ENCODE data around the gene NAALAD2.
"Not testable (repeated sequence)": the region's sequence is repeated elsewhere in the genome, so short reads cannot be mapped to it uniquely, and the experiment has no call there.

Gene NAALAD2

GRCh38 chr11:90204407-90204806 lies 69.9 kb downstream of the NAALAD2 start:
- no peaks in the 10 kb centered on the region for H3K4me1 ChIP-seq
- H3K36me3 ChIP-seq (ENCODE audit: control insufficient read depth, insufficient read depth, low read length), result no peaks in the 10 kb centered on the region
- H2AFZ ChIP-seq, result no peak overlapping the region
- no peak overlapping the region for H3K4me2 ChIP-seq (ENCODE audit: low read length)
- H3K4me3 ChIP-seq (ENCODE audit: low read depth, low read length), result no peak overlapping the region
- no peaks in the 10 kb centered on the region for H3K27me3 ChIP-seq (ENCODE audit: control insufficient read depth, insufficient read depth, low read length)
- TF ChIP-seq CTCF (IDR thresholded peaks at IDR 0.05), result no peak
- no peak overlapping the region for H3K9ac ChIP-seq
- H3K79me2 ChIP-seq, result no peaks in the 10 kb centered on the region
- no peaks in the 10 kb centered on the region for H3K9me3 ChIP-seq (ENCODE audit: control insufficient read depth, low read length)
- no peak overlapping the region for H3K27ac ChIP-seq

- Histone ChIP-seq H3K27me3 (ENCODE audit: control insufficient read depth, insufficient read depth, low read length) (no peaks in the 10 kb centered on the region), H3K27ac (no peak overlapping the region), H3K9me3 (ENCODE audit: control insufficient read depth, low read length) (no peaks in the 10 kb centered on the region), H2AFZ (no peak overlapping the region), H3K4me1 (no peaks in the 10 kb centered on the region), H3K79me2 (no peaks in the 10 kb centered on the region), H3K36me3 (ENCODE audit: control insufficient read depth, insufficient read depth, low read length) (no peaks in the 10 kb centered on the region), H3K4me2 (ENCODE audit: low read length) (no peak overlapping the region), H3K9ac (no peak overlapping the region), H3K4me3 (ENCODE audit: low read depth, low read length) (no peak overlapping the region)
- TF ChIP-seq CTCF (IDR thresholded peaks at IDR 0.05), result peak; percentile 74
These were observed 70.6 kb downstream of the NAALAD2 start for GRCh38 chr11:90204832-90205646.

GRCh38 chr11:90207992-90208391 lies 73.5 kb downstream of the NAALAD2 start:
- not testable (repeated sequence) for H3K9me3 ChIP-seq (ENCODE audit: control insufficient read depth, low read length); H3K27me3 ChIP-seq (ENCODE audit: control insufficient read depth, insufficient read depth, low read length); H3K9ac ChIP-seq; H3K4me1 ChIP-seq; H3K4me3 ChIP-seq (ENCODE audit: low read depth, low read length); H3K27ac ChIP-seq; H3K36me3 ChIP-seq (ENCODE audit: control insufficient read depth, insufficient read depth, low read length); H3K4me2 ChIP-seq (ENCODE audit: low read length); H3K79me2 ChIP-seq; H2AFZ ChIP-seq

GRCh38 chr11:90208857-90209256 lies 74.4 kb downstream of the NAALAD2 start:
- no peak overlapping the region for H3K4me3 ChIP-seq (ENCODE audit: low read depth, low read length)
- H2AFZ ChIP-seq, result no peak overlapping the region
- no peaks in the 10 kb centered on the region for H3K36me3 ChIP-seq (ENCODE audit: control insufficient read depth, insufficient read depth, low read length)
- no peaks in the 10 kb centered on the region for H3K4me1 ChIP-seq
- H3K9me3 ChIP-seq (ENCODE audit: control insufficient read depth, low read length), result no peaks in the 10 kb centered on the region
- H3K27ac ChIP-seq, result no peak overlapping the region
- no peaks in the 10 kb centered on the region for H3K27me3 ChIP-seq (ENCODE audit: control insufficient read depth, insufficient read depth, low read length)
- no peak overlapping the region for H3K4me2 ChIP-seq (ENCODE audit: low read length)
- no peak overlapping the region for H3K9ac ChIP-seq
- no peak for TF ChIP-seq CTCF (IDR thresholded peaks at IDR 0.05)
- H3K79me2 ChIP-seq, result peaks cover 2% of the 10 kb centered on the region

- Histone ChIP-seq H3K4me3 (ENCODE audit: low read depth, low read length) (no peak overlapping the region), H3K79me2 (peaks cover 2% of the 10 kb centered on the region), H3K4me1 (no peaks in the 10 kb centered on the region), H3K9me3 (ENCODE audit: control insufficient read depth, low read length) (no peaks in the 10 kb centered on the region), H3K27ac (no peak overlapping the region), H3K9ac (no peak overlapping the region), H2AFZ (no peak overlapping the region), H3K4me2 (ENCODE audit: low read length) (no peak overlapping the region), H3K36me3 (ENCODE audit: control insufficient read depth, insufficient read depth, low read length) (no peaks in the 10 kb centered on the region), H3K27me3 (ENCODE audit: control insufficient read depth, insufficient read depth, low read length) (no peaks in the 10 kb centered on the region)
- TF ChIP-seq CTCF (IDR thresholded peaks at IDR 0.05), result no peak
These were observed 78.9 kb downstream of the NAALAD2 start for GRCh38 chr11:90213322-90213721.
